HG02870 (cell line): ENCODE results near the gene CLEC16A.
A peak's percentile ranks its signal among the peaks of the same experiment; 100 is the strongest.

Experiments
- ATAC-seq: cut with Tn5 transposase; IDR thresholded peaks from one replicate; pipeline ENCODE4 v1.9.1; 2021; ENCODE audit warnings: mild to moderate bottlenecking, moderate library complexity; ENCODE audit not compliant: unreplicated experiment

CLEC16A gene

DNA sequence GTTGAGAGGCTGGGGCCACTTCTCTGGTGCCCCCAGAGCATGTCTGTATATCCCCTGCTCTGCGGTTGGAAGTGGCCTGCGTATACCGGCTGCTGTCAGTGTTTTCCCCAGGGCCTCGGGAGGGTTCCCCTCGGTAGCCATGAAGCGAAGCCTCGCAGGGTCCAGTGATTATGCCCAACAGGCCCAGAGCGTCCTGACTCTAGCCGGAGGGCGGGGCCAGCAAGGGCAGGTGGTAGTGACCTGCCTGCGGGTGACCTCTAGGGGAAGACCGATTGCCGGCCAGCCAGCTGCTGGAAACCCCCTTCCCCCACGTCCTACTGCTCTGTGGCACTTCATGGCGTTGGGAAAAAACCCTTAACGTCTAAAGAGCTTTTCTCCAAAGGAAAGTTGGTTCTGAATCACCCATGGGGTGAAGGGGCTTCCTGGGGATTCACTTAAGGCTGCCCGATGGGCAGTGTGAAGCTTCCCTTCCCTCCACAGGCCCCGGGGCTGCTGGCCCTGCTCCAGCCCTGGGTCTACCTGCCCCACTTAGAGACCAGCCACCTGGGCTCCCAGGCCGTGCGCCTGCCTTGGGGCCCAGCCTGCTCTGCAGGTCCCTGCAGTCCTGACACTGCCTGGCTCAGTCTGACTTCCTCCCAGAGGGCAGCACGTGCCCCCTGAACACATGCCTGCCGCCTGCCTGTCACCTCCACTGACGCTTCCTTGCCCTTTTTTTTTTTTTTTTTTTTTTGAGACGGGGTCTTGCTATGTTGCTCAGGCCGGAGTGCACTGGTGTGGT is 238.9 kb downstream of the CLEC16A start:
- ATAC-seq = peak; percentile 44

- ATAC-seq = no peak
Measured at GRCh38 chr16:11183951-11184350, 239.6 kb downstream of the CLEC16A start.

GRCh38 chr16:11187522-11188023 is 243.2 kb downstream of the CLEC16A start:
- ATAC-seq = no peak

DNA sequence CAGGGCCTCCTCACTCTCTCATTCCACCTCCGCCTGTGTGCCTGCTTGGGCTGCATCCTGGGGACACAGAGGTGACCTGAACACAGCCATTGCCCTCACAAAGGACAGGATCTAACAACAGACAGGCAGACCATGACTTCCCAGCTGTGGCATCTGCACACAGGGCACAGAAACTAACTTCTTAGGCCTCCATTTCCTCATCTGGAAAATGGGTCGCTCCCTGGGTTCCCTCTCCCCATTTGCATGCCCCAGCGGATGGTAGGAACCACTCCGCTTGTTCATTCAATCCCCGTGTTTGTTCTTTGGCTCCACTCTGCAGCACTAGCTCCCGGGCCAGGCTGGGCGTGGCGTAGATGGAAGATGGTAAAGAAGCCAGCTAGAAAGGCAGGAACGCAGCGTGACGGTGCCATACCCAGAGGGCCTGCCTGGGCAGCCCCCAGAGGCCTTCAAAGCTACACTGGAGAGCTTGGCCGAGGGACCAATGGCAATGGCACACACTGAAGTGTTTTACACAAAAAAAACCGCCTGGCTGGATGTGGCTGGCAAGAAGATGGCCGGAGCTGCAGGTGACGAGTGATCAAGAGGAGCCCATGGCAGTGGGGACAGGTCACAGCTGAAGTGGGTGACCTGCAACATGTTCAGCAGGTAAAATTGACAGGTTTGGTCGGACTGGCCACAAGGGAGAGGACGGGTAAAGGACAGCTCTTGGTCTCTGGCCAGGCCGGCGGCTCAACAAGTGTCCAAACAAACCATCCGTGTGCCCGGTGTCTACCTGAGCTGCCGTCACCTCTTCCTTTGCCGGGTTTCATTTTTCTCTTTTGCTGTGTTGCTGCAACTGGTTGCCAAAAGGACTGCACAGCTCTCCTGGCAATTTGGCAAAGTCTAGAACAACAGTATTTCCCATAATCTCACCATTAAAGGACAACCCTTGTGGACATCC is 244.7 kb downstream of the CLEC16A start:
- ATAC-seq = no peak

- no peak for ATAC-seq
Measured at GRCh38 chr16:11190588-11191560, 246.5 kb downstream of the CLEC16A start.

GRCh38 chr16:11191665-11192064 is 247.3 kb downstream of the CLEC16A start:
- ATAC-seq = no peak

- ATAC-seq = no peak
Measured at GRCh38 chr16:11193494-11193893, 249.1 kb downstream of the CLEC16A start.

DNA sequence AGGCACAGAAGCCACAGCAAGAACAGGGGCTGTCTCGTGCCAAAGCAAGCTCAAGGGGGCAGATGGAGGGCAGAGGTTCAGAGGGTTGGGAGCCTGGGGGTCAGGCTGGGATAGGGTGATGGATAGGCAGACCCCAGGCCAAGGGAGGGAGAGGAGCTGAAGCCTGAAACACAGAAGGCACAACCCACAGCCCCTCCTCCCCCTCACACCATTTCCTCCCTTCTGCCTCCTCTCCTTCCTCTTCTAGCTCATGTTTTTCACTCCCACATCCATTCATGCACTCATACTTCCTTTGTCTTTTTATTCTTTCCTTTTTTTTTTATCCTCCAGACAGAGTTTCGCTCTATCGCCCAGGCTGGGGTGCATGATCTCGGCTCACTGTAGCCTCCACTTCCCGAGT is 250.5 kb downstream of the CLEC16A start:
- ATAC-seq = no peak

DNA sequence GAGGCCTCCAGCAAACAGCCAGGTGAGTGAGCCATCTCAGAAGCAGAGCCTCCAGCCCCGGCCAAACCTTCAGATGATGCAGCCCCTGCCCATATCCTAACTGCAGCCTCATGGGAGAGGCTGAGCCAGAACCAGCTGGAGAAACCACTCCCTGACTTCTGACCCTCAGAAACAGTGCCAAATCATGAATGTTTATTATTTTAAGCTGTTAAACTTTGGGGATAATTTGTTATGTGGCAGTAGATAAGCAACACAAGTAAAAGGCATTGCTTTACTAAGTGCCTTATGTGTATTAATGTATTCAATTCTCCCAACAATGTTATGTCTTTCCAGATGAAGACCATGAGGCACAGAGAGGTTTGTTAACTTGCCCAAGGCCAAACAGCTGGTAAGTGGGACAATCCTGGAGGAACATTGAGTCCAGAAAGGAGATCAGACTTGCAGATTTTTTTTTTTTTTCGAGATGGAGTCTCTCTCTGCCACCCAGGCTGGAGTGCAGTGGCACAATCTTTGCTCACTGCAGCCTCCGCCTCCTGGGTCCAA is 252.0 kb downstream of the CLEC16A start:
- ATAC-seq = no peak

DNA sequence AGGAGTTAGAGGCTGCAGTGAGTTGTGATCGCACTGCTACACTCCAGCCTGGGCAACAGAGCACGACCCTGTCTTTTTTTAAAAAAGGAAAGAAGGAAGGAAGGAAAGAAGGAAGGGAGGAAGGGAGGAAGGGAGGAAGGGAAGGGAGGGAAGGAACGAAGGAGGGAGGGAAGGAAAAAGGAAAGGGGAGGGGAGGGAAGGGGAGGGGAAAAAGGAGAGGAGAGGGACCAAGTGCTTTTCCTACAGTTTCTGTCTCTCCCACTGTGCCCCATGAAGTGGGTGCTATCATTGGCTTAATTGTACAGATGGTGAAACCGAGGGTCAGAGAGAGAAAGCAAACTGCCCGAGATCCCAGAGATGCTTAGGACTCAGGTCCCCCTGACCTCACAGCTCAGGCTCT is 254.0 kb downstream of the CLEC16A start:
- no peak for ATAC-seq

- no peak for ATAC-seq
Measured at GRCh38 chr16:11198828-11199227, 254.5 kb downstream of the CLEC16A start.

DNA sequence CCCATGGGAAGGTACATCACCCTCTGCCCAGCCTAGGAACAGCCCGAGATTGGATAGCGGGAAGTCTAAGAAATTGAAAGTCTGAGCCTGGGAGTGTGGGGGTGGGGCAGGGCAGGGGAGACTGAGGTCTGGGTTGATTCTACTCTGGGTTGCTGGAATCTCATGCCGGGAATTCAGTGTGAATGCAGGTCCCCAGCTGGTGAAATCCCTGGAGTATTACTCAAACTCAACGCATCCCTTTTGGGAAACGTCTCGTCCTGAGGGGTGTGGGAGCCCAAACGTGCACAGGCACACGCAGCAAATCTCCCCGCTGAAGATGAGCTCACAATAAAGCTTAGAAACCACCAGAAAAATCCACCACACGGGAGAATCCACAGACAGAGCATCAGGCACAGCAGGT is 256.2 kb downstream of the CLEC16A start:
- ATAC-seq = no peak

DNA sequence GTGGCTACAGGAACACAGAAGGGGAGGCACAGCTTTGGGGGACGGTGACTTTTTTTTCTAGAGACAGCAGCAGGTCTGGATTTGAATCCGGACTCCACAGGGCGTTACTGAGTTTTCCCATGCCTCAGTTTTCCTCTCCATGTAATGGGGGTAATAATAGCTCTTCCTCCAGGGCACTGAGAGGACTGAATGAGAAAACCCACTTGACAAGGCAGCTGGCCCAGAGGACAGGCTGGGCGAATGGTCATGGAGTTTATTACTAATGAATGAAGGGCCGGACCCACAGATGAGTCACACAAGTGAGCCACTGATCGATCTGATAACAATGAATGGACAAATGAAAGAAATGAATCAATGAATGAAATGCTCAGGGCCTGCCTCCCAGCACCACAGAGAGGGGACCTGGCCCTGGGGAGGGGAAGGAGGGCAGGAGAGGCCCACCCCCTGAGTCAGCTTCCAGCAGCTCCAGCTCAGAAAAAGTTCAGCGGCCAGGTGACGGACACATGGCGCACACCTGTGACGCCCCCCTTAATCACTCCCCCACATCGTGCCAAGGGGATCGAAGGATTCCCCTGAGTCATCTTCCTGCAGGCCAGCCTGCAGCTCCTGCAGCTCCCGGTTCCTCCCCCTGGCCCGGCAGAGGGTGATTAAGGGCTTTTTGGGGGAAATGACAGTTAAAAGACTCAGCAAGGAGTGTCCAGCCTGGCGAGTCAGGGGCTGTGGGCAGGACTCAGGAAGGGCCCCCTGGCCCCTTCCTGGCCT is 257.3 kb downstream of the CLEC16A start:
- no peak for ATAC-seq

- ATAC-seq = peak; percentile 42
Measured at GRCh38 chr16:11202260-11203091, 258.1 kb downstream of the CLEC16A start.

- ATAC-seq = no peak
Measured at GRCh38 chr16:11203111-11203623, 258.8 kb downstream of the CLEC16A start.

- no peak for ATAC-seq
Measured at GRCh38 chr16:11204513-11205047, 260.2 kb downstream of the CLEC16A start.

- no peak for ATAC-seq
Measured at GRCh38 chr16:11205065-11205699, 260.8 kb downstream of the CLEC16A start.
